GM12878 (cell line): Measurements from ENCODE around the gene DOCK9. TPM values are rescaled to one million over a fixed set of nuclear protein-coding genes. Genes with fewer than 3 reads are reported as not detected.

Experiments
- ATAC-seq: fragments of 200-7000 bp; cut with Tn5 transposase; 3 replicates; pipeline ENCODE4 v1.9.1; 2020; ENCODE audit warnings: mild to moderate bottlenecking, moderate library complexity
- BruUV-seq: library from RNA; stranded (reverse); fragments of 400-500 nt; replicated peaks from 2 replicates; lab custom pipeline; 2021; lab: Mats Ljungman, UMichigan
- CTCF ChIA-PET: fragments of 300-600 bp; sonication (Branson Sonifier 250); formaldehyde crosslinking; extraction: SDS; loops from one replicate; lab custom pipeline; 2021; ENCODE audit warnings: inconsistent platforms; lab: Yijun Ruan, JAX
- POLR2A ChIA-PET: fragments of 350-600 bp; formaldehyde crosslinking; extraction: SDS; loops from one replicate; lab custom pipeline; 2021; ENCODE audit warnings: inconsistent platforms; lab: Charles Lee
- RAD21 ChIA-PET: fragments of 300-600 bp; sonication (Branson Sonifier 250); formaldehyde crosslinking; loops from one replicate; lab custom pipeline; 2023; ENCODE audit warnings: antibody characterized with exemption; ENCODE audit not compliant: unreplicated experiment; lab: Charles Lee
- SMC1A ChIA-PET: fragments of 300-600 bp; sonication (Branson Sonifier 250); formaldehyde crosslinking; loops from one replicate; lab custom pipeline; 2023; ENCODE audit not compliant: unreplicated experiment, uncharacterized antibody; lab: Charles Lee
- DNase-seq: peaks from one replicate; pipeline ENCODE4 v3.0.0-alpha.2; 2011; ENCODE audit warnings: low read depth, low spot score
- FAIRE-seq: peaks from 3 replicates; lab custom pipeline; 2011; peaks lifted over from hg19 to GRCh38; lab: Jason Lieb, UNC
- H2AFZ ChIP-seq: 2 replicates; pipeline ENCODE4 v1.6.0; 2011; ENCODE audit warnings: low read depth, low read length, control low read depth; ENCODE audit not compliant: control insufficient read depth
- H3K27ac ChIP-seq: 2 replicates; pipeline ENCODE4 v1.5.1; 2011; ENCODE audit warnings: control low read depth; ENCODE audit not compliant: control insufficient read depth, insufficient read depth
- H3K27me3 ChIP-seq, 2 experiments: replicated peaks in 1 of 2; 2 replicates each; pipeline versions ENCODE4 v1.6.0 to v1.6.1; 2011; ENCODE audit warnings: low read length in 1 of 2; ENCODE audit not compliant: control insufficient read depth in 2 of 2, insufficient read depth in 2 of 2
- H3K36me3 ChIP-seq, 2 experiments: 2 replicates each; pipeline ENCODE4 v1.5.1; 2011; ENCODE audit warnings: low read length in 1 of 2; ENCODE audit not compliant: control insufficient read depth in 2 of 2, insufficient read depth in 2 of 2
- H3K4me1 ChIP-seq: 2 replicates; pipeline ENCODE4 v1.6.1; 2011; ENCODE audit warnings: mild to moderate bottlenecking, low read length, moderate library complexity, mixed read lengths; ENCODE audit not compliant: control insufficient read depth, insufficient read depth
- H3K4me2 ChIP-seq: 2 replicates; pipeline ENCODE4 v1.6.0; 2011; ENCODE audit warnings: control low read depth; ENCODE audit not compliant: control insufficient read depth, insufficient read depth
- H3K4me3 ChIP-seq: fragments of 200-600 bp; sonication (generic); 2 replicates; pipeline ENCODE4 v1.5.1; 2016
- H3K79me2 ChIP-seq: 2 replicates; pipeline ENCODE4 v1.6.0; 2011; ENCODE audit warnings: low read length; ENCODE audit not compliant: control insufficient read depth, insufficient read depth
- H3K9ac ChIP-seq: 2 replicates; pipeline ENCODE4 v1.8.0; 2011; ENCODE audit warnings: low read length, control low read depth, mixed read lengths; ENCODE audit not compliant: control insufficient read depth, insufficient read depth
- H3K9me3 ChIP-seq: replicated peaks from 3 replicates; pipeline ENCODE4 v1.5.1; 2011; ENCODE audit warnings: mild to moderate bottlenecking, low read length; ENCODE audit not compliant: control insufficient read depth, insufficient read depth
- H4K20me1 ChIP-seq: 2 replicates; pipeline ENCODE4 v1.6.0; 2011; ENCODE audit not compliant: control insufficient read depth, insufficient read depth
- BHLHE40 ChIP-seq, 2 experiments: fragments of 450-650 bp in 1 of 2; IDR thresholded peaks; 2 replicates each; pipeline ENCODE4 v1.6.1; 2011 to 2017; ENCODE audit warnings: low read depth in 2 of 2, borderline replicate concordance in 1 of 2, improper control_type of control experiment in 1 of 2, low read length in 1 of 2, mild to moderate bottlenecking in 1 of 2
- BRCA1 ChIP-seq: IDR thresholded peaks from 2 replicates; pipeline ENCODE4 v1.6.1; 2011; ENCODE audit warnings: low read depth, low read length, improper control_type of control experiment
- CBX5 ChIP-seq: sonication (generic); IDR thresholded peaks from 2 replicates; pipeline ENCODE4 v1.6.1; 2016; ENCODE audit warnings: low read depth, moderate library complexity, mild to moderate bottlenecking, inconsistent platforms
- FOS ChIP-seq: IDR thresholded peaks from 3 replicates; pipeline ENCODE4 v1.6.1; 2011; ENCODE audit warnings: borderline replicate concordance; ENCODE audit not compliant: insufficient read length; ENCODE audit errors: extremely low read depth
- GABPA ChIP-seq: IDR thresholded peaks from 2 replicates; pipeline ENCODE4 v1.6.1; 2014; ENCODE audit warnings: antibody characterized with exemption, low read depth, mild to moderate bottlenecking, inconsistent platforms
- LARP7 ChIP-seq: fragments of 450-650 bp; IDR thresholded peaks from 2 replicates; pipeline ENCODE4 v1.6.1; 2017; ENCODE audit warnings: mild to moderate bottlenecking
- MTA3 ChIP-seq: IDR thresholded peaks from 2 replicates; pipeline ENCODE4 v1.6.1; 2012; ENCODE audit warnings: low read length, inconsistent platforms, borderline replicate concordance
- POLR2A ChIP-seq: IDR thresholded peaks from 2 replicates; pipeline ENCODE4 v1.6.1; 2011; ENCODE audit warnings: low read depth, mild to moderate bottlenecking, low read length
- RAD51 ChIP-seq: fragments of 450-650 bp; IDR thresholded peaks from 2 replicates; pipeline ENCODE4 v1.6.1; 2016; ENCODE audit warnings: moderate library complexity, mild to moderate bottlenecking, inconsistent platforms
- RBBP5 ChIP-seq: fragments of 200-600 bp; sonication (generic); conservative IDR thresholded peaks from 2 replicates; pipeline ENCODE4 v1.6.1; 2016
- SMAD1 ChIP-seq: fragments of 450-650 bp; IDR thresholded peaks from 2 replicates; pipeline ENCODE4 v1.6.1; 2018; ENCODE audit warnings: mild to moderate bottlenecking, low read depth; ENCODE audit not compliant: partially characterized antibody
- TCF3 ChIP-seq: IDR thresholded peaks from 2 replicates; pipeline ENCODE4 v1.6.1; 2012; ENCODE audit warnings: low read depth, mild to moderate bottlenecking, low read length, borderline replicate concordance; ENCODE audit not compliant: insufficient read depth
- ZBTB40 ChIP-seq: fragments of 450-650 bp; IDR thresholded peaks from 2 replicates; pipeline ENCODE4 v1.6.1; 2016; ENCODE audit warnings: mild to moderate bottlenecking, moderate library complexity, borderline replicate concordance
- WGBS: methylation state at CpG from one replicate; pipeline ENCODE4 v1.1.6; 2016; ENCODE audit warnings: low lambda C conversion rate; ENCODE audit not compliant: insufficient replicate concordance, insufficient coverage; ENCODE audit errors: missing lambda C conversion rate; 5-methylcytosine and 5-hydroxymethylcytosine counted together
- in situ Hi-C: fragments of 300-500 bp; cut with MboI; formaldehyde crosslinking; loops from 9 replicates; pipeline ENCODE4 v1.14.3; 2018; ENCODE audit warnings: mixed read lengths
- intact Hi-C: fragments of 100-400 bp; cut with micrococcal nuclease; formaldehyde crosslinking; loops from one replicate; pipeline ENCODE4 v1.14.2; 2022; ENCODE audit not compliant: unreplicated experiment
- polyA plus RNA-seq, 11 experiments: library from polyadenylated mRNA; depleted of rRNA in 4 of 11; unstranded in 6 of 11; stranded (reverse) in 5 of 11; fragments of >200 nt; fragmentation: Nextera tagmentation in 4 of 11; fragmentation: Illumina TruSeq in 1 of 11; extraction: Ambion mirVana in 4 of 11; extraction: Trizol in 1 of 11; gene quantifications; 1 replicate in 1 of 11; 2 replicates in 10 of 11; pipeline versions ENCODE4 v1.2.1 to v1.2.3, GENCODE V29; 2011 to 2016; ENCODE audit warnings: inconsistent platforms in 2 of 11, missing spikeins in 2 of 11, low read depth in 1 of 11
- total RNA-seq, 4 experiments: library from RNA; depleted of rRNA in 3 of 4; stranded (reverse); fragments of >200 nt in 3 of 4; fragmentation: Illumina TruSeq in 1 of 4; extraction: Trizol in 1 of 4; gene quantifications; 2 replicates each; pipeline versions ENCODE4 v1.2.1 to v1.2.3, GENCODE V29; 2013 to 2021
- TF ChIP-seq, protein P1 (sequence below): IDR thresholded peaks from 2 replicates; pipeline ENCODE4 v1.6.1; 2011; ENCODE audit warnings: low read depth, mild to moderate bottlenecking, low read length, moderate library complexity, borderline replicate concordance; ENCODE audit errors: extremely low read depth
- TF ChIP-seq, protein P2 (sequence below): IDR thresholded peaks from 2 replicates; pipeline ENCODE4 v1.6.1; 2012; ENCODE audit warnings: low read length, inconsistent platforms

The DOCK9 gene
- total and polyA plus RNA-seq, 10 of the 15 experiments (the other 5 are each of a cell fraction or from before 2014, with no cell fraction given): 0.09 to 2.9 (median 0.74) TPM

- TF ChIP-seq, protein P1, sequence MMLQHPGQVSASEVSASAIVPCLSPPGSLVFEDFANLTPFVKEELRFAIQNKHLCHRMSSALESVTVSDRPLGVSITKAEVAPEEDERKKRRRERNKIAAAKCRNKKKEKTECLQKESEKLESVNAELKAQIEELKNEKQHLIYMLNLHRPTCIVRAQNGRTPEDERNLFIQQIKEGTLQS: no peak
- TF ChIP-seq, protein P2, sequence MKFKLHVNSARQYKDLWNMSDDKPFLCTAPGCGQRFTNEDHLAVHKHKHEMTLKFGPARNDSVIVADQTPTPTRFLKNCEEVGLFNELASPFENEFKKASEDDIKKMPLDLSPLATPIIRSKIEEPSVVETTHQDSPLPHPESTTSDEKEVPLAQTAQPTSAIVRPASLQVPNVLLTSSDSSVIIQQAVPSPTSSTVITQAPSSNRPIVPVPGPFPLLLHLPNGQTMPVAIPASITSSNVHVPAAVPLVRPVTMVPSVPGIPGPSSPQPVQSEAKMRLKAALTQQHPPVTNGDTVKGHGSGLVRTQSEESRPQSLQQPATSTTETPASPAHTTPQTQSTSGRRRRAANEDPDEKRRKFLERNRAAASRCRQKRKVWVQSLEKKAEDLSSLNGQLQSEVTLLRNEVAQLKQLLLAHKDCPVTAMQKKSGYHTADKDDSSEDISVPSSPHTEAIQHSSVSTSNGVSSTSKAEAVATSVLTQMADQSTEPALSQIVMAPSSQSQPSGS: no peak
Observed at GRCh38 chr13:98798849-98799645, 178.8 kb downstream of the DOCK9 start (continued).

DNA sequence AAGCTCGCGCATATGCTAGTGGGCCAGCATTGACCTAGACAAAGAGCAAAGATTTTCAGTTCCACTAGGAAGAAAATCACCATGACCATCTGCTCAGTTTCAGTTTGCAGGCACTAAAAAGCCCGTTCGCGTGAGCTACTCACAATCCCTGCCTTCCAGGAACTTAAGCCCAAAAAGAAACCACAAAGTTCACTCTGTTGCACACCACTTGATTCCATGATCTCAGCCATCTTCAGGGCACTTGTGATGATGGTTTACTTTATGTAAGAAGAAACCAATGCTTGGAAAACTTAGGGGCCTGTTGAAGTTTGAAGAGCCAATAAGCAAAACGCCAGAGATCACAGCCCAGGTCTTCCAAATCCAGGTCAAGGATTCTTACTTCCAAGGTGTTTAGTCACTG, 180.4 kb downstream of the DOCK9 start:
- SMC1A ChIA-PET: interaction anchor here (1.0 to 2.4 kb wide), 3 partner anchors 24 to 43 kb away, joined by 3 to 5 read pairs (median 3); no protein-coding TSS in a partner anchor
- ATAC-seq (no peak), FAIRE-seq (no peak), DNase-seq (no peak)
- Histone ChIP-seq H4K20me1 (no peaks in the 10 kb centered on the region), H3K9ac (no peak overlapping the region), H3K4me1 (no peaks in the 10 kb centered on the region), H3K27ac (no peak overlapping the region), H3K4me3 (no peak overlapping the region), H2AFZ (no peak overlapping the region), H3K27me3 (no peaks in the 10 kb centered on the region), H3K36me3 (no peaks in the 10 kb centered on the region), H3K4me2 (no peak overlapping the region), H3K79me2 (no peaks in the 10 kb centered on the region), H3K9me3 (no peaks in the 10 kb centered on the region)
- POLR2A ChIA-PET: no interaction called here
- WGBS: 80% methylated on average over 6 of the region's 6 CpGs
- CTCF ChIA-PET: interaction anchor here (1.4 to 5.2 kb wide), 4 partner anchors 8 to 110 kb away, joined by 3 to 25 read pairs (median 4); no protein-coding TSS in a partner anchor
- BruUV-seq: no TSS peak
- RAD21 ChIA-PET: no interaction called here
- intact Hi-C loops (no loop called here), in situ Hi-C loops (no loop called here)
- TF ChIP-seq LARP7: no peak
- TF ChIP-seq, protein P2: no peak
- no peak for TF ChIP-seq FOS
- no peak for TF ChIP-seq BHLHE40 (IDR thresholded peaks at IDR 0.05; ENCODE audit: borderline replicate concordance in 1 of 2, low read depth in 2 of 2, low read length in 1 of 2)
- no peak for TF ChIP-seq POLR2A
- TF ChIP-seq GABPA: no peak
- no peak for TF ChIP-seq TCF3
- no peak for TF ChIP-seq RAD51
- no peak for TF ChIP-seq MTA3
- TF ChIP-seq CBX5: no peak
- TF ChIP-seq ZBTB40: no peak
- no peak for TF ChIP-seq RBBP5
- TF ChIP-seq BRCA1: no peak
- no peak for TF ChIP-seq SMAD1
